Heart left ventricle (tissue), 16 donors: ENCODE results near the gene MAP3K21. TPM values are rescaled to one million over a fixed set of nuclear protein-coding genes. Genes with fewer than 3 reads are reported as not detected.

Source experiments
- ATAC-seq, 4 donors: fragments of 200-7000 bp; cut with Tn5 transposase; one replicate each; pipeline ENCODE4 v1.9.1; 2020 to 2022; ENCODE audit warnings: moderate library complexity in 4 of 4, mild to moderate bottlenecking in 3 of 4, moderate number of reproducible peaks in 1 of 4
- DNase-seq, 5 donors: peaks; one replicate each; pipeline ENCODE4 v3.0.0-alpha.2; 2020
- H3K27ac ChIP-seq, 12 donors: fragments of 200-600 bp; sonication (generic) in 4 of 12; one replicate each; pipeline versions ENCODE4 v1.5.0 to v1.8.0; 2016 to 2022; ENCODE audit warnings: mild to moderate bottlenecking in 2 of 12
- H3K27me3 ChIP-seq, 9 donors: fragments of 200-600 bp; sonication (generic) in 2 of 9; one replicate each; pipeline versions ENCODE4 v1.5.1 to v1.8.0; 2016 to 2022; ENCODE audit warnings: mild to moderate bottlenecking in 3 of 9
- H3K36me3 ChIP-seq, 9 donors: fragments of 200-600 bp; sonication (generic) in 2 of 9; one replicate each; pipeline versions ENCODE4 v1.5.0 to v1.8.0; 2018 to 2022; ENCODE audit warnings: mild to moderate bottlenecking in 2 of 9
- H3K4me1 ChIP-seq, 12 donors: fragments of 200-600 bp; sonication (generic) in 4 of 12; one replicate each; pipeline versions ENCODE4 v1.5.0 to v1.8.0; 2016 to 2022; ENCODE audit warnings: mild to moderate bottlenecking in 3 of 12
- H3K4me3 ChIP-seq, 12 donors: fragments of 200-600 bp; sonication (generic) in 4 of 12; one replicate each; pipeline versions ENCODE4 v1.5.0 to v1.8.0; 2017 to 2022; ENCODE audit warnings: mild to moderate bottlenecking in 9 of 12, moderate library complexity in 4 of 12
- H3K9me3 ChIP-seq, 12 donors: fragments of 200-600 bp; sonication (generic) in 4 of 12; one replicate each; pipeline versions ENCODE4 v1.5.0 to v1.8.0; 2016 to 2022; ENCODE audit warnings: mild to moderate bottlenecking in 1 of 12
- POLR2A ChIP-seq, 2 donors: fragments of 450-650 bp; IDR thresholded peaks; one replicate each; pipeline ENCODE4 v1.6.1; 2017; ENCODE audit warnings: antibody characterized with exemption in 2 of 2, mild to moderate bottlenecking in 2 of 2, moderate library complexity in 2 of 2
- WGBS, 4 donors: extraction: QIAGEN DNeasy Blood & Tissue Kit in 2 of 4; methylation state at CpG; one replicate each; pipeline versions ENCODE4 v1.1.5 to v1.1.7; 2013 to 2018; 5-methylcytosine and 5-hydroxymethylcytosine counted together
- intact Hi-C, 10 donors: fragments of 100-400 bp; cut with DNase I; formaldehyde crosslinking; loops; one replicate each; pipeline versions ENCODE4 v1.11.1 to v1.14.2; 2022
- polyA plus RNA-seq, 2 donors: library from polyadenylated mRNA; stranded (reverse); fragments of 200-250 nt; gene quantifications; one replicate each; pipeline ENCODE4 v1.2.3, GENCODE V29; 2013
- total RNA-seq, 9 donors: library from RNA; depleted of rRNA in 2 of 9; stranded (reverse); fragments of >200 nt in 2 of 9; fragmentation: NEBNext Ultra II Directional in 3 of 9; extraction: Animal tissue kit (Norgen Biotek cat#: 25700) in 3 of 9; gene quantifications; one replicate each; pipeline versions ENCODE4 v1.1.0 to v1.2.4, GENCODE V29; 2016 to 2023
- TF ChIP-seq, protein P1 (sequence below), 12 donors: fragments of 200-600 bp; sonication (generic) in 4 of 12; IDR thresholded peaks; one replicate each; pipeline versions ENCODE4 v1.5.0 to v1.8.0; 2018 to 2022; ENCODE audit warnings: antibody characterized with exemption in 12 of 12, mild to moderate bottlenecking in 5 of 12
- donor health status: ischemic (EF 13 %, LVEDD 7.1; RV severe dilation, severe dysfunction).
- donor health status: healthy with polysubstance abuse.
- donor health status: DM: no; HTN: yes; CAD: no.
- donor health status: DM: no; HTN: no; CAD: no.
- donor health status: ischemic (EF 25% LVEDD 6.9; RV normal size, moderate dysfunction).
- donor health status: ischemic (EF 25% LVEDD 5.7; RV mildly dilated, moderate dysfunction).
- donor health status: healthy.
- donor health status: DM: yes; HTN: yes; CAD: no.
- donor health status: ischemic (EF 35%, LVEDD 5.7; RV mildly dilated, moderate dysfunction).
- donor health status: nonischemic (EF 11% LVEDD 7.7; RV severe dilation, severe dysfunction).
- donor health status: DM: yes; HTN: yes; CAD: no.
- donor health status: PGD.
- donor health status: ischemic (EF 29% LVEDD 5.4; RV normal size, mild dysfunction).
- donor health status: nonischemic (EF 23%, LVEDD 6.1; RV moderate dilation, normal function).

MAP3K21 gene
- total and polyA plus RNA-seq, 11 donors, result 0.14 to 0.86 (median 0.23) TPM

DNA sequence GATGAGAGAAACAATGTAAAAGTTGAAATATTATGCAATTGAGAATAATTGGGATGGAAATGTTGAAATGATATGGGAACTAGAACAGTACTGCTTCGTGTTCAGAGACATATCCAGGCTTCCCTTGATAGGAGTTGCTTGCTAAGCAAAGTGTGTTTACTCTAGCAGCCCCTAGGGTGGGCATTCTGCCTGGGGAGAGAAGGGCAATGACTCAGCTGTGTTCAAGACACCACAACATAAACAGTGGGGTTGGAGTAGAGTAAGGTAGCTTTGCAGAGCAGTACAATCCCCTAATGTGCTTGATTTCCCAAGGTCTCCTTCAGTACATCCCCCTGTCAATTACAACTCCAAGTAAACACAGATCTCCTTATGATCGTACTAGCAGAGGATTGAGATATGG, 27.2 kb upstream of the MAP3K21 start:
- Histone ChIP-seq H3K27ac (no peak overlapping the region), H3K36me3 (no peaks in the 10 kb centered on the region), H3K4me1 (peaks cover 0 to 6% (median under 1%) of the 10 kb centered on the region in 12 donors), H3K27me3 (peaks cover 0 to 34% (median 6%) of the 10 kb centered on the region in 9 donors), H3K4me3 (no peak overlapping the region), H3K9me3 (peaks cover 0 to 11% (median 0%) of the 10 kb centered on the region in 12 donors)
- intact Hi-C loops, result loop anchor here in 6 of 10 donors (5.0 to 10.0 kb wide), 3 partner anchors 494 to 767 kb away; no protein-coding TSS in a partner anchor
- WGBS, 4 donors, result 58 to 72% (median 66%) methylated on average over 2 of the region's 2 CpGs
- DNase-seq (no peak), ATAC-seq (no peak)
- TF ChIP-seq, protein P1, sequence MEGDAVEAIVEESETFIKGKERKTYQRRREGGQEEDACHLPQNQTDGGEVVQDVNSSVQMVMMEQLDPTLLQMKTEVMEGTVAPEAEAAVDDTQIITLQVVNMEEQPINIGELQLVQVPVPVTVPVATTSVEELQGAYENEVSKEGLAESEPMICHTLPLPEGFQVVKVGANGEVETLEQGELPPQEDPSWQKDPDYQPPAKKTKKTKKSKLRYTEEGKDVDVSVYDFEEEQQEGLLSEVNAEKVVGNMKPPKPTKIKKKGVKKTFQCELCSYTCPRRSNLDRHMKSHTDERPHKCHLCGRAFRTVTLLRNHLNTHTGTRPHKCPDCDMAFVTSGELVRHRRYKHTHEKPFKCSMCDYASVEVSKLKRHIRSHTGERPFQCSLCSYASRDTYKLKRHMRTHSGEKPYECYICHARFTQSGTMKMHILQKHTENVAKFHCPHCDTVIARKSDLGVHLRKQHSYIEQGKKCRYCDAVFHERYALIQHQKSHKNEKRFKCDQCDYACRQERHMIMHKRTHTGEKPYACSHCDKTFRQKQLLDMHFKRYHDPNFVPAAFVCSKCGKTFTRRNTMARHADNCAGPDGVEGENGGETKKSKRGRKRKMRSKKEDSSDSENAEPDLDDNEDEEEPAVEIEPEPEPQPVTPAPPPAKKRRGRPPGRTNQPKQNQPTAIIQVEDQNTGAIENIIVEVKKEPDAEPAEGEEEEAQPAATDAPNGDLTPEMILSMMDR (IDR thresholded peaks at IDR 0.05), result no peak
- no peak for TF ChIP-seq POLR2A (IDR thresholded peaks at IDR 0.05)

DNA sequence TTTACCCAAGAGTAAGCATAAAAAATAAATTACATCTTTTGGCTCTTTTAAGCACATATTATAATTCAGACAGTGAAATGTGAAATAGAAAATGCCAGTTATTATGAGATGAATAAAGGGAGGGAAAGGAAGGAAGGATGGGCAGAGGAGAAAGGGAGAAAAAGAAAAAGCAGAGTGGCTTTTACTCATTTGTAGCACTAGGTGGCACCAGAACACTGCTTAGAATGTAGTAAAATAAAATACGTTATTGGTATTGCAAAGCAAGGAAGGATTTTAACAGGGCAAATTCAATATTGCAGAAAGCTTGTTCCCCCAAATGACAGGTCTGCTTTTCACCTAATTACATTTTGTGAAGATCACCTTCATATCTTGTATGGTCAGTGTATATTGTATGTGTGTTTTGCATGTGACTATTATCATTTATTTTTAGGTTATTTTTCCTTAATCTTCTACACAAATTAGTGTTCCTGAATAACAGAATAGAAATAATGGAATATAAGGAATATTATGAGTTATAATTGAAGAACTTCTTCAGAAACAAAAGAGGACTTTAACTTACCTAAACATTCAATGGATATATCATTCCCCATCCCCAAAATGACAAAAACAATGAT, 22.9 kb upstream of the MAP3K21 start:
- DNase-seq (no peak), ATAC-seq (no peak)
- Histone ChIP-seq H3K36me3 (no peaks in the 10 kb centered on the region), H3K4me3 (no peak overlapping the region), H3K4me1 (no peaks in the 10 kb centered on the region), H3K27me3 (peaks cover 0 to 9% (median 0%) of the 10 kb centered on the region in 9 donors), H3K9me3 (peaks cover 0 to 15% (median 0%) of the 10 kb centered on the region in 12 donors), H3K27ac (no peak overlapping the region)
- intact Hi-C loops, result loop anchor here in 6 of 10 donors (5.0 to 10.0 kb wide), 3 partner anchors 490 to 763 kb away; no protein-coding TSS in a partner anchor
- TF ChIP-seq, protein P1 (IDR thresholded peaks at IDR 0.05), result peak; percentile 46 to 83 (median 70)
- TF ChIP-seq POLR2A (IDR thresholded peaks at IDR 0.05), result no peak
- 0 to 4% (median 2%) methylated on average over 1 of the region's 1 CpG for WGBS, 4 donors

DNA sequence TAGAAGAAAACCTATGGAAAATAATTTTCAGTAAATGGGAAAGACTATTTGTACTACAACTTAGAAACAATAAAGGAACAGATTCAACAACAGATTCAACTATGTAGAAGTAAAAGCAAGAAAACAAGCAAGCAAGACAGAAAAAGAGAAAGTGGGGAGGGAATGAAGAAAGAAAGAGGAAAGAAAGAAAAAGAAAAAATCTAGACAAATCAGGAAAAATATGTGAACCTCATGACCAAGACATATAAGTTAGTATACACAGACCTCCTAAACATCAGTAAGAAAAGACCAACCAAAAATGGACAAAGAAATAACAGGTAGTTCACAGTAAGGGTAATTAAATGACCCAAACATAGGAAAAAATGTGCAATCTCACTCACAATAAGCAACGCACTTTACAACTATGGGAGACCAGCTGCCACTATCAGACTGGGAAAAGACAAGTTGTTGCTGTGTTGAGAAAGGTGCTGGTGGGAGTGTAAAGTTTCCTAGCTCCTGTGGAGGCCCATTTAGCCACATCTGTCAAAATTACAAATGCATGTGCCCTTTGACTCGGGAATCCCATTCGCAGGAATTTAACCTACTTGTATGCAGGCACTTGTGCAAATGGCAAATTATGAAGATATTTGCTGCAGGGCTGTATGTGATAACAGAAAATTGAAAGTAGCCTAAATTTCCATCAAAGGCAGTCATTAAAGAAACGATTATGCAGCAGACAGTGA, 13.9 kb upstream of the MAP3K21 start:
- ATAC-seq, result no peak

More for the DNA sequence above, 13.9 kb upstream of the MAP3K21 start:
- TF ChIP-seq, protein P1 (IDR thresholded peaks at IDR 0.05), result no peak
- no peak for TF ChIP-seq POLR2A (IDR thresholded peaks at IDR 0.05)
- intact Hi-C loops, result no loop called here
- Histone ChIP-seq H3K36me3 (no peaks in the 10 kb centered on the region), H3K4me3 (no peak overlapping the region), H3K9me3 (no peaks in the 10 kb centered on the region), H3K27ac (no peak overlapping the region), H3K27me3 (peaks cover 0 to 11% (median 0%) of the 10 kb centered on the region in 9 donors), H3K4me1 (no peaks in the 10 kb centered on the region)
- 62 to 76% (median 69%) methylated on average over 4 of the region's 4 CpGs for WGBS, 4 donors
- DNase-seq, result no peak
